Measurements from ENCODE around the gene FASTKD3. TPM values are rescaled to one million over a fixed set of nuclear protein-coding genes. Genes with fewer than 3 reads are reported as not detected.
A peak's percentile ranks its signal among the peaks of the same experiment; 100 is the strongest.

FASTKD3 gene
- total and polyA plus RNA-seq, 2 of the 4 experiments (the other 2 are of a cell fraction) = 8.4 to 12.7 TPM

GRCh38 chr5:7857361-7857760 is 11.5 kb downstream of the FASTKD3 start:
- Histone ChIP-seq H3K27ac (ENCODE audit: insufficient read depth, low read length) (no peak overlapping the region), H3K9me1 (ENCODE audit: insufficient read depth, low read length) (0 out of 2 replicates have a peak, but pooled peaks cover 4% of the 10 kb centered on the region), H4K8ac (ENCODE audit: low read depth in 2 of 2, low read length in 2 of 2) (no peak overlapping the region), H3K18ac (ENCODE audit: low read depth, low read length) (no peak overlapping the region), H2AK5ac (ENCODE audit: low read depth, low read length) (no peak overlapping the region), H2BK20ac (ENCODE audit: low read depth, low read length) (no peak overlapping the region), H2AK9ac (replicated peaks; ENCODE audit: low read depth, low read length, poor library complexity) (no peak overlapping the region), H2AFZ (replicated peaks; ENCODE audit: low read length, poor library complexity) (peak overlapping the region; percentile 16), H3K9ac (ENCODE audit: low read depth, low read length) (no peak overlapping the region), H3K79me1 (ENCODE audit: low read depth in 1 of 2, low read length in 2 of 2) (no peaks in the 10 kb centered on the region), H3K36me3 (ENCODE audit: control insufficient read depth, insufficient read depth, low read length) (peaks cover 13% of the 10 kb centered on the region), H3K4me2 (ENCODE audit: low read depth, low read length) (no peak overlapping the region), H4K20me1 (ENCODE audit: insufficient read depth, low read length) (no peaks in the 10 kb centered on the region), H3K4me1 (ENCODE audit: control insufficient read depth, insufficient read depth, low read length) (no peaks in the 10 kb centered on the region), H4K5ac (ENCODE audit: low read depth, low read length) (no peak overlapping the region), H3K4ac (ENCODE audit: low read depth, low read length) (no peak overlapping the region), H3K9me3 (ENCODE audit: control insufficient read depth, insufficient read depth, low read length) (no peaks in the 10 kb centered on the region), H4K91ac (ENCODE audit: insufficient read depth, low read depth, low read length) (no peak overlapping the region), H3K4me3 (ENCODE audit: insufficient read depth, low read depth, low read length) (no peak overlapping the region), H3K23ac (ENCODE audit: low read depth, low read length) (no peak overlapping the region), H3K14ac (replicated peaks; ENCODE audit: low read depth, low read length) (no peak overlapping the region), H2BK15ac (ENCODE audit: low read depth, low read length) (no peak overlapping the region), H2BK5ac (ENCODE audit: low read depth, low read length, poor library complexity, severe bottlenecking) (no peak overlapping the region), H3K27me3 (ENCODE audit: control insufficient read depth, insufficient read depth, low read length) (no peaks in the 10 kb centered on the region), H3K56ac (ENCODE audit: extremely low read depth, insufficient read depth, low read length) (no peak overlapping the region), H2BK120ac (ENCODE audit: low read depth, low read length) (no peak overlapping the region)
- DNase-seq (no peak), ATAC-seq (ENCODE audit: low read depth) (no peak)
- no TSS peak for BruUV-seq (replicated peaks)
- dilution Hi-C loops (cut with HindIII; ENCODE audit: low sequenced_read_pairs, unreplicated experiment) = no loop called here
- intact Hi-C loops (cut with micrococcal nuclease) = no loop called here
- in situ Hi-C loops (cut with MboI; ENCODE audit: low sequenced_read_pairs) = no loop called here
- POLR2A ChIA-PET (ENCODE audit: unreplicated experiment) = interaction anchor here (1.4 kb wide), 1 partner anchor 11 kb away, joined by 4 read pairs; the partner anchor contains the start of gene FASTKD3
- CTCF ChIA-PET = interaction anchor here (0.7 kb wide), 1 partner anchor 13 kb away, joined by 3 read pairs; no protein-coding TSS in a partner anchor
- TF ChIP-seq RAD21 (IDR thresholded peaks at IDR 0.05; ENCODE audit: low read length) = no peak
- TF ChIP-seq MAZ (IDR thresholded peaks at IDR 0.05; ENCODE audit: borderline replicate concordance, low read depth, low read length) = no peak
- TF ChIP-seq RFX5 (IDR thresholded peaks at IDR 0.05; ENCODE audit: low read depth, low read length) = no peak
- no peak for TF ChIP-seq MAFK (IDR thresholded peaks at IDR 0.05; ENCODE audit: low read depth, low read length)
- no peak for TF ChIP-seq CTCF (conservative IDR thresholded peaks at IDR 0.05; ENCODE audit: low read depth, low read length)
- TF ChIP-seq CHD1 (IDR thresholded peaks at IDR 0.05; ENCODE audit: low read depth, low read length) = no peak
- no peak for TF ChIP-seq MXI1 (IDR thresholded peaks at IDR 0.05; ENCODE audit: borderline replicate concordance, low read depth, low read length)
- TF ChIP-seq POLR2A (IDR thresholded peaks at IDR 0.05; ENCODE audit: low read depth, low read length) = no peak
- TF ChIP-seq FOS (IDR thresholded peaks at IDR 0.05; ENCODE audit: low read depth, low read length) = no peak
- no peak for TF ChIP-seq CEBPB (IDR thresholded peaks at IDR 0.05; ENCODE audit: low read depth, low read length)
- WGBS, 2 experiments (ENCODE audit: extremely low coverage in 2 of 2, insufficient read length in 1 of 2) = no CpG with 5 or more reads among the region's 5 CpGs

All from IMR-90 (cell line).